Epithelial cell of esophagus (primary cell): ENCODE results near the gene MCTP1.

ENCODE experiments used
- DNase-seq: peaks from one replicate; pipeline ENCODE4 v3.0.0; 2010; ENCODE audit warnings: low read depth
- H3K4me3 ChIP-seq: 2 replicates; pipeline ENCODE4 v1.5.1; 2011; ENCODE audit warnings: mild to moderate bottlenecking, low read length, control low read depth
- TF ChIP-seq, protein P1 (sequence below): IDR thresholded peaks from 2 replicates; pipeline ENCODE4 v1.5.1; 2011; ENCODE audit warnings: low read depth, mild to moderate bottlenecking, low read length, control low read depth, inconsistent platforms; ENCODE audit not compliant: insufficient read depth; ENCODE audit errors: missing control alignments

MCTP1 gene

DNA sequence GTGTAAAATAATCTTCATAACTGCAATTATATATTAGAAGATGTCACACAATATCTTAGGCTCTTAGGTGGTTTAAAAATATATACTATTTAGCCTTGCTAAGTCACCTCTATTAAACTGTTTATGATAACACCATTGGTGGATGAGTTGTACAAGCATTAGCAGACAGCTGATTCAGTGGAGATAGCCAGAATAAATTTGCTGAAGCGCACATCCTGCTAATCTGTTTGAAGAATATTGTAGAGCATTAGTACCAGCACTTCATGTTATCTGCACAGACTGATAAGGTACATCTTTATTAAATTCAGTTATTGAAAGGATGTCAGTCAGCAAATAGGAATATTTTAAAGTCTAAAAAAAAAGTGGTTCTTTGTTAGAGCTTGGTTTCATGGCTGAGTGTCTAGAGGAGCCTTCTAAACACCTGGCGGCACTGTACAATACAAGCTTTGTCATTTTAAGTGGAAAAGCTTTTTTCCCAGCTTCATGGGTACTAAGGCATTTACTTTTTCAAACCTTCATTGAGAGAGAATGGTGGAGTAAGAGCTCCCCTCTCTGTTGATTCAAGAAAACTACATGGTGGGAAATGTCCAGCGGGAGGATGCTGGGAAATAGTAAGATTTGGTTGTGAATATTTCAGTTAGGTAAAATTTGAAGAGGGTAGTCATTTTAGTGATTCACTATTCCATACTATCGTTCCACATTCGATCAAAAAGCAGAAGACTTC lies 391.3 kb downstream of the MCTP1 start:
- TF ChIP-seq, protein P1, sequence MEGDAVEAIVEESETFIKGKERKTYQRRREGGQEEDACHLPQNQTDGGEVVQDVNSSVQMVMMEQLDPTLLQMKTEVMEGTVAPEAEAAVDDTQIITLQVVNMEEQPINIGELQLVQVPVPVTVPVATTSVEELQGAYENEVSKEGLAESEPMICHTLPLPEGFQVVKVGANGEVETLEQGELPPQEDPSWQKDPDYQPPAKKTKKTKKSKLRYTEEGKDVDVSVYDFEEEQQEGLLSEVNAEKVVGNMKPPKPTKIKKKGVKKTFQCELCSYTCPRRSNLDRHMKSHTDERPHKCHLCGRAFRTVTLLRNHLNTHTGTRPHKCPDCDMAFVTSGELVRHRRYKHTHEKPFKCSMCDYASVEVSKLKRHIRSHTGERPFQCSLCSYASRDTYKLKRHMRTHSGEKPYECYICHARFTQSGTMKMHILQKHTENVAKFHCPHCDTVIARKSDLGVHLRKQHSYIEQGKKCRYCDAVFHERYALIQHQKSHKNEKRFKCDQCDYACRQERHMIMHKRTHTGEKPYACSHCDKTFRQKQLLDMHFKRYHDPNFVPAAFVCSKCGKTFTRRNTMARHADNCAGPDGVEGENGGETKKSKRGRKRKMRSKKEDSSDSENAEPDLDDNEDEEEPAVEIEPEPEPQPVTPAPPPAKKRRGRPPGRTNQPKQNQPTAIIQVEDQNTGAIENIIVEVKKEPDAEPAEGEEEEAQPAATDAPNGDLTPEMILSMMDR: peak; percentile 38
- peak; percentile 19 for DNase-seq

DNA sequence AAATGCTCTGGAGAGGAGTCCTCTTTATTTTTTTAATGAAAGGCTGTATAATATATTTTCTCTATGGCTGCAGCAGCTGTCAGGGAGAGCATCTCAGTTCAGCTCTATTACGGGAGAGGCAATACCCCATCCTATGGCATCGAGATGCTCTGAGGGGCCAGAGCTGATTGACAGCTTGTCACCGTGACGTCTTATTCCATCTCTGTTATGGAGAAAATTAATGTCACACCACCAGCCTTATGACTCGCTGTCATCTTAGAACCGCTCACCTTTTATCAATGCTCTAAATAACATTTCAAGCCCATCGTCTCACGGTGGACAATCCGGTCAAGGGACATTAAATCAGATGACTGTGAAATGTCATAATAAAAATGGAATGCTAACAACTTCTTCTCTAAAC lies 392.9 kb downstream of the MCTP1 start:
- TF ChIP-seq, protein P1: no peak
- no peak for DNase-seq

More for the DNA sequence above, 391.3 kb downstream of the MCTP1 start:
- H3K4me3 ChIP-seq: no peak overlapping the region

DNA sequence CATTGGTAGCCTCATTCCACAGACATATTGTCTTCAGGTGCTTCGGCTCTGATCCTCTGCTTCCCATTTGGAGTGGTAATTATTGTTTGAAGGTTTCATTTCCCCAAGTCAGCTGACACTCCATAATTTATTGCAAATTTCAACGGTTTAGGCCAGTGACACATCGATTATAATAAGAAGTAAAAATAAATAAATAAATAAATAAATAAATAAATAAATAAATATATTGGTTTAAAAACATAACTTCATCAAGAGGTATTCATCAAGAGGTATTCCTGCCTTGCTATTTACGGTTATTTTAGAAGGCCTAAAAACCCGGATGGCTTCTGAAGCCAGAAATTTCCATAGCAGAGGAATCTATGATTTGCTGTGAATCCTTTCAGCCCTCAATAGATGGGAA lies 393.3 kb downstream of the MCTP1 start:
- TF ChIP-seq, protein P1: no peak
- H3K4me3 ChIP-seq: no peak overlapping the region
- no peak for DNase-seq

More for the DNA sequence above, 392.9 kb downstream of the MCTP1 start:
- H3K4me3 ChIP-seq: no peak overlapping the region

DNA sequence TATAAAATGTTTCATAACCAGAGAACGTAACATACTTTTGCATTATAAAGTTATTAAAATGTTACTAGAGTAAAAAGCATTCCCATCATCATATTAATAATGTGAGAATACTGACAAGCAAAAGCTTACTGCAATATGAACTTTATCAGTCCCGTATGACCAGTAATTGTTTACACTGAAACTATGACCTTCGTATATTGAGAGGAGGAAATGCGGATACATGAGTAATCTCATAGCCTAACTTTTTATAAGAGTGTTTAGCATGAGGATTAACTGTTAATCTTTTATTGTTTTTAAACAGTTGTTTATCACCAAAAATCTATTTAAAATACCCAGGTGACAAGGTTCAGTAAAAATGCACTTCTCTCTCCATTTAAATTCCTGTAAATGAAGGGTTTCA lies 394.0 kb downstream of the MCTP1 start:
- TF ChIP-seq, protein P1: no peak
- H3K4me3 ChIP-seq: no peak overlapping the region
- DNase-seq: no peak

DNA sequence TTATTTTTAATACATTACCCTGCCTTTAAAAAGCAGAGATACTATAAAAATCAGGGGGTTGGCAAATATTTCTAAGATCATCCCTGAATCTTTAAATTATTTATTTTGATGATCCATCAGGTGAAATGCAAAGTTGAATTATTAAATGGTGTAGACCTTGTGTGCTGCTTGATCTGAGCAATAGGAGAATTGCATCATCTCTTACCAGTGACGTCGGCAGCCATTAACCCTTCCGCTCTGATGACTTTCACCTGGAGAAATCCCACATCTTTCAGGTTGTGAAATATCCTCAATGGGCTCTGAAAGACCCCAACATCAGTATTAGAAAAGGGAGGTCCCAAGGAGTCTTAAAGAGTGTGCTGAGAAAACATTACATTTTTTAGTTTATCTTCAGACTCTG lies 396.2 kb downstream of the MCTP1 start:
- peak; percentile 4 for DNase-seq
- TF ChIP-seq, protein P1: no peak
- H3K4me3 ChIP-seq: no peak overlapping the region

DNA sequence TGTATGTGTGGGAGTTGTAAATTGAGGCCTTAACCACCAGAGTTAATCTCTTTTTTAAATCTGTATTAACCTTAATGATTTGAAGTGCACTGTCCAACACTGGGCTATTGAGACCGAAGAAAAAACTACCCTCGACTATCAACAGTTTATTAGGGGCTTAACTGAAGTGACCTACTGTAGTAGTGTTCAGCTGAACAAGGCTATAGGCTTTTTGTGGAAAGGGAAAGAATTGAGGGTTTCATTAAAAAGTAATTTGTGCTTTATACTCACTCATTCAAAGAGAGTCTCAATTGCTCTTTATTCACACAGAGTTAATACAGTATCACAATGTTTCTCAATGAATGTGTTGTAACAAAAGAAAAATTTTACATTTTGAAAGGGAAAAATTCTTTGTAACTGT lies 399.0 kb downstream of the MCTP1 start:
- TF ChIP-seq, protein P1: no peak
- no peak overlapping the region for H3K4me3 ChIP-seq
- DNase-seq: no peak

DNA sequence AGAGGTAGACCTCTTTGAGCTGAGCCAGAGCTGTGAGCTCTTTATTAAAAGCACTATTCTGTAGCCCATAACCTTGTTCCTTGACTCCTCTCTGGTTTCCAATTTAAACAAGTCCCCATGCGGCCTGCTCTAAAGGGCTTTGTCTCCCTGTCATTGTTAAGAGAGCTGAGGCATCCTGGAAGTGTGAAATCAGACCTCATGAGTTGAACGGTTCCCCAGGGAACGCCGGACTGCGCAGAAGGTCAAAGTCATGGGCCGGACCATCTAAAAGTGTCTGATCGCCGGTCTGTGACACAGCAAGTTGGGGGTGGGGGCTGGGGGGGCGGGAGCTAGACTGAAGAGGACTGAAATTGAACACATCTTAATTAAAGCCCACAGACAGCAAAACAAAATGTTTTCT lies 400.6 kb downstream of the MCTP1 start:
- TF ChIP-seq, protein P1: no peak
- DNase-seq: no peak
- H3K4me3 ChIP-seq: no peak overlapping the region
